GM12864 (cell line): ENCODE results near the gene F13A1.

Experiments used
- DNase-seq: peaks from one replicate; pipeline ENCODE4 v3.0.0-alpha.2; 2011; ENCODE audit warnings: low read depth
- H3K4me3 ChIP-seq: 2 replicates; pipeline ENCODE4 v1.5.1; 2011; ENCODE audit warnings: mild to moderate bottlenecking, low read depth, low read length, control low read depth
- TF ChIP-seq, protein P1 (sequence below): IDR thresholded peaks from 2 replicates; pipeline ENCODE4 v1.5.1; 2011; ENCODE audit warnings: low read depth, mild to moderate bottlenecking, moderate library complexity, low read length, control low read depth, inconsistent platforms; ENCODE audit errors: missing control alignments

The F13A1 gene

DNA sequence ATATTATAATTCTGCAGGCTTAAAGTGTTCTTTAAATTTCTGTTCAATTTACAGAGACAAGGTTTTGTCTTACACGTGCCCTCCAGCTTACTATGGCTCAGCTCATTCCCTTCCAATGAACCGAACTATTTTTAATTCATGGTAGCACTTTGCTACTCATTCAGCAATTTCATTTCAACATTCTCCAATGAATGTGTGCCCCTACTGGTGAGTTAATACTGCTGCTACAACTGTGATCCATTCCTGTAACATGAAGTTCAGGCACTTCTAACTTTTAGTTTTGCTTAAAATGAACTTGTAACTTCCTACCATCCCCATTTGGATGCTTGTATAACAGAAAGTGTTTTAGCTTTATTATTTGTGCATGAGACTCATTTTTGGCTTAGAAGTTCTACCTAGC is 99.7 kb downstream of the F13A1 start:
- no peak for DNase-seq
- TF ChIP-seq, protein P1, sequence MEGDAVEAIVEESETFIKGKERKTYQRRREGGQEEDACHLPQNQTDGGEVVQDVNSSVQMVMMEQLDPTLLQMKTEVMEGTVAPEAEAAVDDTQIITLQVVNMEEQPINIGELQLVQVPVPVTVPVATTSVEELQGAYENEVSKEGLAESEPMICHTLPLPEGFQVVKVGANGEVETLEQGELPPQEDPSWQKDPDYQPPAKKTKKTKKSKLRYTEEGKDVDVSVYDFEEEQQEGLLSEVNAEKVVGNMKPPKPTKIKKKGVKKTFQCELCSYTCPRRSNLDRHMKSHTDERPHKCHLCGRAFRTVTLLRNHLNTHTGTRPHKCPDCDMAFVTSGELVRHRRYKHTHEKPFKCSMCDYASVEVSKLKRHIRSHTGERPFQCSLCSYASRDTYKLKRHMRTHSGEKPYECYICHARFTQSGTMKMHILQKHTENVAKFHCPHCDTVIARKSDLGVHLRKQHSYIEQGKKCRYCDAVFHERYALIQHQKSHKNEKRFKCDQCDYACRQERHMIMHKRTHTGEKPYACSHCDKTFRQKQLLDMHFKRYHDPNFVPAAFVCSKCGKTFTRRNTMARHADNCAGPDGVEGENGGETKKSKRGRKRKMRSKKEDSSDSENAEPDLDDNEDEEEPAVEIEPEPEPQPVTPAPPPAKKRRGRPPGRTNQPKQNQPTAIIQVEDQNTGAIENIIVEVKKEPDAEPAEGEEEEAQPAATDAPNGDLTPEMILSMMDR, result peak; percentile 25
- no peak overlapping the region for H3K4me3 ChIP-seq

DNA sequence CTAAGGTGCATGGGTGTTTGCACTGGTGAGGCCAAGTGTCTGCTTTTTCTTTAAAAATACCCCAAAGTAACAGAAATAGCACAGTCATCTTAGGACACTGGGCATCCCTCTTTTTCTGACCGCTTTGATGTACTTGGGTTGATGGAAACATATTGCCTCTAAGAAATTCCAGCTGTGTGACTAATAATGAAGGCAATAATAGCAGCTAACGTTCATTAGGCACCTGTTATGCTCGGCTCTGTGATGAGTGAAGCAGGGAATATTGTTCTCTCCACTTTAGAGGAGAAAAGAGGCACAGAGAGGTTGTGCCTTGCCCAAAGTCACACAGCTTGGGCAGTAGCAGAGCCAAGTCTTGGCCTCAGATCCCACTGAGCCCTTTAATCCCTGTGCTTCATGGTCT is 100.7 kb downstream of the F13A1 start:
- TF ChIP-seq, protein P1, result no peak
- DNase-seq, result no peak
- no peak overlapping the region for H3K4me3 ChIP-seq

DNA sequence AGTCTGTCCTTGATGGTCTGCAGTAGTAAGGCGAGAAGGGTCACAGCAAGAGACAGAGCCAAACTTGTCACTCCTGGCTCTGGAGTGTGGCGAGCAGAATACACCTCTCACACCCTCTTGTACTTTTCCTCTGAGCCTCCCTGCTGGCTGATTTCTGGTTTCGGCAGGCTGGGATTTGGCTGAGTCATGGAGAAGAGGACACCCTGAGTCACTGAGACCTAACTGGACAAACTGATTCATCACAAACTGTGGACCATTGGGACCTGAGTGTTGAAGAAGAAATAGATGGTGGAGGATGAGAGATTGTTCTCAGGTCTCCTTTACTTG is 101.7 kb downstream of the F13A1 start:
- H3K4me3 ChIP-seq, result no peak overlapping the region
- TF ChIP-seq, protein P1, result no peak
- no peak for DNase-seq

DNA sequence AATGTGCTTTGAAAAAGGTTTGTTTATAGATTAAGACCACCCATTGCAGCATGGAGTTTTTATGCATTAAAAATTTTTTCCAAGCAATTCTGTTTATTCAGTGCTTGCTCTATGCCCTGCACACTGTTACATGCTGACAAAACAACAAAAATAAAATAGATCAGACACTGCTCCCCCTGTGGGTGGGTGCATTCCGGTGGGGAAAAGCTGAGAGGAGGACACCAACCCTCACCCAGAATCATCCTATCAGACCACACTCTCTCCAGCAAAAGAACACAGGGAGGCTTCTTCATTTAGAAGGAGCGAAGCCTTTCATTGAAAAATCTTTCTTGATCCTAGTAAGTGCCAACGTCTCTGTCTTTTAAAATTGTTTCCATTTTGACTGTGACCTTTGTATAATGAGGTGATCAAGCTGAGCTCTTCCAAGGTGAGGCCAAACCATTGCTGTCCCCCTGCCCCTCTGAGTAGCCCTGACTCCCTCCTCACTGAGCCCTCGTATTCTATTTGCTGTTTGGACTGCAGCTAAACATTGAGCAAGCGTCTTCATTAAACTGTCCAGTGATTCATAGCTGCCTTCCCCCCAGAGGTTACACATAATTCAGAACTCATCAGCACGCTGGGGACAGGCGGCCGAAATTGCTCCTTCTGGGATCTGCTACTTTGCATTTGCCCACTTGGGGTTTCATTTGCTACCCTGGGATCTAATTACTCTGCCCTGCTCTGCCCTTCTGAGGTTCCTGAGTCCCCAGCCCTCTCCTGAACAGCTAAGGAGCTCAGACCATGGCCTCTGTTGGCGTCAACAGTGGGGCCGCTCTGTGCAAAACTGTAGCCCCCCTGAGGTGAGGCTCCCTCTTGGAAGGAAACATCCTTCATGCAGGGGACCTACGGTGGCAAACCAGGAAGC is 102.4 kb downstream of the F13A1 start:
- TF ChIP-seq, protein P1, result no peak
- no peak overlapping the region for H3K4me3 ChIP-seq
- no peak for DNase-seq

DNA sequence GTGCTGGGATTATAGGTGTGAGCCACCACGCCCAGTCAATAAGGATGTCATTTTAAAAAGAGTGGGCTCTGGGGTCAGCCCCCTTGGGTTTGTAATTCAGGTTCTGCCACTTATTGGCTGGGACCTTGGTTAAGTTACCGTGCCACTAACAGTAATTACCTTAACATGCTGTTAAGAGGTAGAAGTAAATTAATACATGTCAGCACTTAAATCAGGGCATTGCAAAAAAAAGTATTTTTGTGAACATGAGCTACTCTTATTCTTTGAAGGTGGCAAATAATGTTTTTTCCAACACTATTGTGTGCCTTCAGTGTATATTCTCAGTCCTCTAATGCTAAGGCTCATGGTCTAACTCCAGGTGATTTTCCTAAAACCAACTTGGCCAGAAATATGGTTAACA is 109.5 kb downstream of the F13A1 start:
- TF ChIP-seq, protein P1, result no peak
- no peak for DNase-seq
- H3K4me3 ChIP-seq, result no peak overlapping the region

DNA sequence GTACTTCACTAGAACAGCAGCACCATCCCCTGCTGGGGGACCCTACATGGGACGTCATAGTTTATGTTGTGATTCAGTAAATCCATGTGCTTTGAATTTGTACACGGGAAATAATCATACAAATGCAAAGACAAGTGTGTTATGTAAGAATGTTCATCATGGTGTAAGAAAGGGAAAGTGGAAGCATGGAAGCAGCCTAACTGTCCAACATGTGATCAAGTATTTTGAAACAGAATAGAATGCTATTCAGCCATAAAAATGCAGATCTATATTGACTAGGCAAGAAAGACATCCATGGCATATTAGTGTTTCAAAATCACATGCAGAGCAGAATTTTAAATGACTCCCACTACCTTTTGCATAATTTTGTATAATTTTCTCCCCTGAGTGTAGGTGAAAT is 117.6 kb downstream of the F13A1 start:
- no peak overlapping the region for H3K4me3 ChIP-seq
- TF ChIP-seq, protein P1, result no peak
- DNase-seq, result no peak

DNA sequence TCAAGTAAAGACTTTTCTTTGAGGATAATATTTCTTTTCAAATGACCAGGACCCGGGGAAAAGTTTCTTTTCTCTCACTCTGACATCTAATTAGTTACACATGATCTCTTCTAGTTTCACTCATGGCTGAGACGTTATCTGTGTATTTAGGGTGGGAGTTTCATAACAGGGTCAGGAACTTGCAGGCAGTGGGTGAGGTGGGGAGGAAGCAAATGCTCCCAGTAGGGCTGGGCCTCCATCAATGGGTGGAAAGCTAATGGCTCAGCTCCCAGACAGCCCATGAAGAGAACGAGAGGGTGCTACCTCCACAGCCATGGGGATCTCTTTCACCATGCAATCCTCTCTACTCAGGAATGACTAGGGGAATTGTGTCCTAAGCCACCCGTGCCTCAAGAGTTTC is 119.3 kb downstream of the F13A1 start:
- no peak for DNase-seq
- TF ChIP-seq, protein P1, result no peak
- H3K4me3 ChIP-seq, result no peak overlapping the region
